H54 (cell line): Measurements from ENCODE around the gene CCBE1.

ENCODE experiments used
- DNase-seq: peaks from one replicate; pipeline ENCODE4 v3.0.0; 2011; ENCODE audit warnings: low spot score, mixed read lengths; ENCODE audit not compliant: insufficient read length
- FAIRE-seq: peaks from 3 replicates; lab custom pipeline; 2011; peaks lifted over from hg19 to GRCh38; lab: Jason Lieb, UNC
- POLR2A ChIP-seq: IDR thresholded peaks from 2 replicates; pipeline ENCODE4 v1.6.1; 2011; ENCODE audit warnings: low read depth, mild to moderate bottlenecking, low read length

Gene CCBE1

DNA sequence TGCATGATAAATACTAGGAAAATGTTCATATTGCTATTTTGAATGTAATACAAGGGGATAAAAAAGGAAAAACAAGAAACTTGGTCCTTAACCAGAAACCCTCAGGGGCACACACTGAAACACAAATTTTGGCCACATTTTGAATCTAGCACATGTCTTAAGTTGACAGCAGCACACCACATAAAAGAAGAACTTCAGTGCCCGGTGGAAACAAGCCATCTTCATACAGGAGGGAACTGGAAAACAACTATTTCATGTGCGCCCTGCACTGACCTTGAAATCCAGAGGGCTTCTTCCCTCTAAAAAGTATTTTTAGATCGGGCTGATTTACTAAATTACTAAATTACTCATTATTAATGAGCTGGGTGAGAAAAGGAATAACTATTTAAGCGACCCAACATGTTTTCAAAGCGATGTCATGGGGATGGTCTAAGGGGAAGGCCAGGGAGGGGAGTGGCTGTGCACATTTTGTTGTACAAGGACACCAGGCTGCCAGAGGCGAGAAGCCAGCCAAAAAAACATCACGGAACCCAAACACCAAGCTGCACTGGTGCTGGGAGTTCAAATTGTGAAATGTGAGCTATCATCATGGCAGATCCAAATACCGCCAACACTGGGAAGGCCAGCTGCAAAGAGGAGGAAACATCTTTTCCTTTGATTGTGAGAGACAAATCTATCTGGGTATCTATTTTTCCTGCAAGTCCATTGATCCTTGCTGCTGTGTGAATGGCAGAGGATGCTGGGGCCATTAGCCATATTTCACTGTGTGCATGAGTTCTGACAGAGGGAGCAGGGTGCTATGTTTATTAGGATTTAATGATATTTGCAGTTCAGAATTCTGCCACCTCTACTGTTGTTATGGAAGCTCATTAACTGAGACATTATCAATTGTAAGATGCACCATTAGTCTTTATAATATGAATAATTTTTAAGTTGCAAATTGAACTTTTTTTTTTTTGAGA, 187.5 kb downstream of the CCBE1 start:
- FAIRE-seq (no peak), DNase-seq (no peak)
- TF ChIP-seq POLR2A: no peak

DNA sequence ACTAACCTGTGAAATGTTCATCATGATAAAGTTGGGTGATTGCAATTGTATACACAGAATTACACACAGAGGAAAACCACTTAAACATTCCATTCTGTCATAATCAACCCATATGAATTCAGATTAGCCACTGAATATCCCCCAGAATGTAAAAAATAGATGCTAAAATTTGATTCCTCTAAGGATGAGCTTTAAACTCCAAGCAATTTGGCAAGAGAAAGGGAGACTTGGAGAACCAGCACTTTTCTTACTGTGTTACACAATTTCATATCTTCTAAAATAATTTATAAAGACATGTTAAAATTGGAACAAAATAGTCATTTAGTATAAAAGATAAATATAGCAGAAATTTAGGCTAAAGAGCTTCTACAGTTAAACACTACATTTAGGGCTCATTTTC, 191.9 kb downstream of the CCBE1 start:
- no peak for FAIRE-seq
- TF ChIP-seq POLR2A: no peak
- no peak for DNase-seq

DNA sequence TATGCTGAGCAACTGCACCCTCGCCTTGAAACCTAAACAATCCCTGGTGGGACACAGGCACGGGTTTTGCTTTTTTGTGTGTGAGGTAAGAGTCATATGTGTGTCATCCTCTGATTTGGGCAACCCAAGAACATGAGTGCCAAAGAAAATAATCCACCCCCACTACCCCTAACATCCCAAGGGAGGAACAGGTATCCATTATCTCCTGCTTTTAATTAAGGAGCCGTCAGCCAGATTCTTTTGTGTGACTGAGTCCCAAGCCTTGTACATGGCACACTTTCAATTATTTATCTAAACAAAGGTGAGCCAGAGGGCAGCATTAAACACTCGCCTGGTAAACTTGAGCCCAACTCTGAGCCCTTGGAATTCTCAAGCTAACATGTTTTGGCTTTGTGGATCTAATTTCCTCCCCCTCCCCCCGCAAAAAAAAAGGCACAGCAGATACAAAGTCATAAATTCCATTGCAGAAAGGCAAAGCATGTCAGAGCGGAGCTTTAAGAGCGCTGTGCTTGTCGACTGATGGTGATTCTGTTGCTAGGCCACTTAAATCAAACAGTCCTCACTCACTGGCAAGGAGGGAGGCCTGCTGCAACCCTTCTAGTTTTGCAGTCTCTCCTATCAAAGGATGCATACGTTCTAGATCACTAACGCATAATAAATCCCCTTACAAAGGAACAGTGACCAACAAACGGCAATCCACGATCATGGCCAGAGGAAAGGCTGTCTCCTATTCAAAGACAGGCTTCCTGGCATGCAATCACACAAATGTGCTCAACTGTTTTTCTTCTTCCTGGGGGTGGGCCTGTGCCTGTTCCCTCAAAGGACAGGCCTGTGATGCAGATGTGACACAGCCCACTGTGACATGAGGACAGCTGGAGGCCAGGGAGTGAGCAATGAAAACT, 194.7 kb downstream of the CCBE1 start:
- no peak for TF ChIP-seq POLR2A
- FAIRE-seq (no peak), DNase-seq (no peak)

DNA sequence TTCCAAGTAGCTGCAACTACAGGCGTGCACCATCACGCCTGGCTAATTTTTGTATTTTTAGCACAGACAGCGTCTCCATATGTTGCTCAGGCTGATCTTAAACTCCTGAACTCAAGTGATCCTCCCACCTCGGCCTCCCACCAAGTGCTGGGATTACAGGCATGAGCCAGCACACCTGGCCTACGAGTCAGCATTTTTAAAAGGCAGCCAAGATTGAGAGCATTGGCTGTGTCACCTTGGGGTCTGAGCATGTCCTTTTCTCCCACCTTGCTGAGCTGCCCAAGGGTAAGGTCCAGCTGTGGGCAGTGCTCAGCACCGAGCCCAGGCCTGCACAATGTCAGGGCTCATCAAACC, 195.3 kb downstream of the CCBE1 start:
- FAIRE-seq (no peak), DNase-seq (no peak)
- no peak for TF ChIP-seq POLR2A

DNA sequence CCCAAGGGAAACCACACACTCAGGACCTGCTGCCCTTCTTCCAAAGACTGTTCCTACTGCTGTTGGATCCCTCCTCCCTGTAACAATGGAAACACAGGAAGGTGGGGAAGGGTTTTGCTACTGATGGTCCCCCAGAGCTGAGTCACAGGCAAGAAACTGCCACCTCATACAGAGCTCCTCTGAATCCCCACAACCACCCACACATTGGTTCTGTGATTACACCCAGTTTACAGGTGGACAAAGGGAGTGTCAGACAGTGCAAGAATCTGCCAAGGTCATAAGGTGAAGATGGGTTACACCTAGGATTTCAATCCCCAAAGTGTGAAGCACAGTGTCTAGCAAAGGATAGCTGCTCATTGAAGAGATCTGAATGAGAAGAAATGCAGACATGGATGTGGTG, 196.5 kb downstream of the CCBE1 start:
- FAIRE-seq (no peak), DNase-seq (no peak)
- TF ChIP-seq POLR2A: no peak

DNA sequence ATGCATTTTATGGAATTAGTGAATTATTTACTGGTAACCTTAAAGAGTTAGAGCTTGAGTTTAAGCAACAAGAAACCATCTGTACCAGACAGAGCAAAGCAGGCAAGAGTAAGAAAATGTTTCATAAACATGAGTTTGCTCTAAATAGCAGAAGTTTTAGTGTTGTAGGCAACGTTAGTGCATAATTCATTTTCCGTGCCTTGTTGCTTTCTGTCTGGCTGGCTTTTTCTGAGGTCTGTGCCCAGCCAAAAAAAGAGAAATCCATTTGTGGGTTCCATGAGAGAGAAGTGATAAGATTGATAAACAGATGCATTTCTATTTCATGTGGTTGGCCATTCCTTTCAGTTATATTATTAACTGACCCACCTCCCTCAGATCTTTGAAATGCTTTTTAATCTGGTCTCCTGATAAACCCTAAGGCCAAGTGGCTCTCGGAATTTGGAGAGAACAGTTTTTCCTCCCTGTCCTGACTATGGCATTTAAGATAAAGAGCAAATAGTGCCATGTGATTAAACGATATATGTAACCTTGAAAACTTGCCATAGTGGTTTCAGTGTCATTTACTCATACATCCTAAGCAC, 198.6 kb downstream of the CCBE1 start:
- no peak for DNase-seq
- no peak for TF ChIP-seq POLR2A
- no peak for FAIRE-seq

DNA sequence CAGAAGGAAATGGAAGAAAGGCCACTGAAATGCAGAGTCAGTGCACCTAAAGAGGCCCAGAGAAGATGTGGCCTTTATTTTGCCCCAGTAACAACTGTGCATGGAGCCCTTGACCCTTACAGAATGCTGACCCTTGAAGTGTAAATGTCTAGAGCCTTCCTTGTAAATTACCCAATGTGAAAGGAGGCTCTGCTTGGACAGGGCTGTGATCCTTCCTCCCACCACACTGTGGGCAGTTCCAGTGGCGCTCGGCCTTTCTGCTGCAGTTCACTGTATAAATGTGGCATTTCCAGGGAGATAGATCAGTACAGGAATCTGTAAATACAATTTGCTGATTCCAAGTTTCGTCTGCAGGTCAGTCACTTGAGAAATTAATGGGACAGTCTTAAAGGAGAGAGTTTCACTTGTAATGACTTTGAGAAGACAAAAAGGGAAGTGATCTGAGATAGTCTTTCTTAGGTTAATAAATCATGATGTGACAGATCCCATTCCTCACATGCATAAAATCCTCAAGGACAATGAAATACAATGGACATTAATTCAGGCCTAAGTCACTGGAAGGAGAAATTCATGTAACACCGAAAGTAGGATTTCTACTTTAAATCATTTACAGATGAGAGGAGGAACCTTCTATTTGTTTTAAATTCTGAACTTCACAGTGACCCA, 204.3 kb downstream of the CCBE1 start:
- DNase-seq: no peak
- FAIRE-seq: no peak
- TF ChIP-seq POLR2A: no peak

DNA sequence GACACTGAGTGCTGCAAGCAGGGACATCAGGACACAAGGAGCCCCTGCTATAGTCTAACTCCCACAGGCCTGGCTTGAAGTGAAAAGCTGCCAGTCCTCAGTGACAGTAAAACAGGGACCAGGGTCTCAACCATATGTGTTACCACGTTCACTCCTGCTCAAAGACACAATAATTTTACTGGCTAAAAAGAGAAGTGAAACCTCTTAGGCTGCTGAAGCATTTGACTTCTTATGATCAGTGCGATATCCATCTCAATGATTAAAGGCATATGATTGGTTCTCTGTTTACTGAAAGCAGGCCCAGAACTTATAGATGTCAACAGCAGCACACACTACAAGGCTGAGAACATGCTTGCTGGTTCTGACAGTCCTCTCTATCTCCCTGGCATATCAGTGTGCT, 208.3 kb downstream of the CCBE1 start:
- FAIRE-seq: no peak
- TF ChIP-seq POLR2A: no peak

DNA sequence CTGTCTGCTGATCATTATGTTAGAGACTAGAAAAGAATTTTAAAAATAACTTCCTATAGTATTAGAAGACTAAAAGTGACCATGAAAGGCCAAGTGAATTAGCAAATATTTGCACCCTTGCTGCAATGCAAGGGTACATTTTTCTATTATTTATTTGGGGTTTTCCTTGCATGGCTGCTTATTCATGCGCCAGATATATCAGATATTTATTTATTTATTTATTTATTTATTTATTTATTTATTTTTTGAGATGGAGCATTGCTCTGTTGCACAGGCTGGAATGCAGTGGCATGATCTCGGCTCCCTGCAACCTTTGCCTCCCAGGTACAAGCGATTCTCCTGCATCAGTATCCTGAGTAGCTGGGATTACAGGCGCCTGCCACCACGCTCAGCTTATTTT, 211.8 kb downstream of the CCBE1 start:
- FAIRE-seq: no peak
- TF ChIP-seq POLR2A: no peak
- DNase-seq: no peak

More for the DNA sequence above, 208.3 kb downstream of the CCBE1 start:
- no peak for DNase-seq

DNA sequence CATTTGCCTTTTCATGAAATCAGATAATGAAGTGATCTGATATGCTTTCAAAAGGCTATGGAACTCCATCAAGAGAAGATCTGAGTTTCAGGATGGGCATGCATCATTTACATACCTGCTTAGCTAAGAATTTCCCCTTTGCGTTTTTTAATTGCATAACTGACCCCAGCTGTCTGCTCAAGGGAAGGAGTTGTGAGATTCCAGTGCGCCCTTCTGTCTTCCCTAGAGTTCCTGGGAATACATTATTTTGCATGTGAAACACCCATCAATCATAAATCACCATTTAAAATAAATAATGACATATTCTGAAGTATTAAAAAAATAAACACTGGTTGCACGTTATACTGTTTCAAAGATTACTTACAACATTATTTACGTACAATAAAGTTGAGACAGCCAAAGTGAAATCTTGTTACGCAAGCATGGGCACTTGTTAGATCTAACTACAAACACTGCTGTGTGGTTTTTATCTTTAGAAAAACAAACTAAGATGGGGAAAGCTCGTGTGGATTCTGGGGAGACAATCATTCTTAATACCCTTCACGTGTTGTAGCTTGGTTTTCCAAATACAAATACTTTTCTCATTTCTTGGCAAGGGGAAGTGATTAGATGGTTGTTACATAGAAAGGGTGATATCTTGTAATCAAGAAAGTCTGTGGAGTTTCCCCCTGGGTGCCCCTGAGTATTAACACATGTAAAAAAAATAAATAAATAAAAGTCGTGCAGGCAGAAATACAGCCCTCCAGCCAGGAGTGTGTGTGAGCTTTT, 212.5 kb downstream of the CCBE1 start:
- no peak for DNase-seq
- no peak for FAIRE-seq
- TF ChIP-seq POLR2A: no peak

DNA sequence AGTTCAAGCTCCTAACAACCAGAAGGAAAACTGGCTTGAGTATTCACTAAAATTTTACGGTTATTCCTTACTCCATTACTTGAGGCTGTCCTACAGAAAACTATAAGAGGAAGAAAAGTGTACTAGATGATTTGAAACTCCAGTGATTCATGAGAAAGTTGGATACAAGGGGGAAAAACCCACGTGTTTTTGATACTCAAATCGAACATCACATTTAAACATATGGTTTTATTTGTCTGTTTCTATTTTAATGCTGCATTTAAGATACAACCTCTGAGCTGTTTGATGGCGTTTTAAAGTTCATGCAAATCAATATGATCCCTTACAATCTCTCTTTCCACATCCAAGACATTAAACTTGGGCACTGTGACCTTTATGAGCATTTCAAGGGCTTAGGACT, 213.1 kb downstream of the CCBE1 start:
- FAIRE-seq (no peak), DNase-seq (no peak)
- TF ChIP-seq POLR2A: no peak

DNA sequence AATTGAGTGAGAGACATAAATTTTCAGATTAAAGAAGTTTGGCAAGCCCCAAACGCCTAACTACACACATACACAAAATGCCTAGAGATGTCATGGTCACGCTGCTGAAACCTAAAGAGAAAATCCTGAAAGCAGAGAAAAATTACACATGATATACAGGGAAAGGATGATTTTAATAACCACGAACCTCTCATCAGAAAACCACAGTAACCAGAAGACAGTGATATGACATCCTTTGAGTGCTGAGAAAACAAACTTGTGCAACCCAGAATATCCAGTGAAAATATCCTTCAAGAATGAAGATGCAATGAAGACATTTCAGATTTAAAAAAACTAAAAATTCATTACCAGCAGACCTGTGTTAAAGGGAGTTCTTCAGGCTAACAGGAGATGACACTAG, 215.8 kb downstream of the CCBE1 start:
- no peak for FAIRE-seq
- no peak for TF ChIP-seq POLR2A

DNA sequence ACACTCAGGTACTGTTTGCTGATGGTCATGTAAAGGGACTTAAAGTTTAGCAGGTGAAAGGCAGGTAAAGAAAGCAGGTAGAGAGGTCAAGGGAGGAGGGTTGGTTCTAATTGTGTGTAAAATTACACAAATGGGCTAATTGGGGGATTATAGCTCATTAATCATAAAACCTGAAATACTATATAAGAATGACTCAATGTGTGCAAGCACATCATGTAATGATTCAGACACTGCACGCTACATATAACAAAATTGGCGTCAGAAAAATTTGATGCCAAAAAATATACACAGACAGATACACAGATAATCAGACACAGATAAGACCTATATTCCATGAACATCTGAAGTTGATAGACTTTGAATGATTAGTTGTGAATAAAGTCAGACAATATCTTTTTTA, 217.4 kb downstream of the CCBE1 start:
- no peak for TF ChIP-seq POLR2A
- no peak for DNase-seq
- no peak for FAIRE-seq

More for the DNA sequence above, 215.8 kb downstream of the CCBE1 start:
- no peak for DNase-seq

DNA sequence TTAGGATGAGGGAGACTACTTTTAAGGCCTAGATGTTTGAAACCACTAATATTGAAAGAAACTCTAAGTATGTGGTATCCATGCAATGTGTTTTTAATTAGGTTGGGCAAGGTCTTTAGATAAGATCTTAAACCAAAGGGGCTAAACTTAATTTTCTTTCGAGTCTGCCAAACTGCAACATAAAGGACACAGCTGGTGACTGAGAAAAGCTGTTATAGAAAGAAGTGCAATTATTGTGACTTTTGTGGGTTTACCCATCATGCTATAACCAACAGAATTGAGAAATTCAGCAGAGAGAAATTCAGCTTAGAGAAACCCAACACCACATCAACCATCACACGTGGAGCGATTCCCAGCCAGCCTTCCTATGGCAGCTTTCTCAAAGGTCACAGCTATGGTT, 218.6 kb downstream of the CCBE1 start:
- FAIRE-seq: no peak
- no peak for DNase-seq
- TF ChIP-seq POLR2A: no peak
